Endothelial cell (in vitro differentiated cells): ENCODE data around the gene MAP7D1. TPM values are rescaled to one million over a fixed set of nuclear protein-coding genes. Genes with fewer than 3 reads are reported as not detected.

ENCODE experiments used
- DNase-seq: peaks from one replicate; pipeline ENCODE4 v3.0.0; 2021; ENCODE audit warnings: low spot score
- H3K27ac Mint-ChIP-seq: one replicate; pipeline ENCODE4 v1.8.0; 2021; ENCODE audit warnings: mixed read lengths, inconsistent platforms; ENCODE audit not compliant: unreplicated experiment
- H3K27me3 Mint-ChIP-seq: one replicate; pipeline ENCODE4 v1.8.0; 2021; ENCODE audit warnings: mild to moderate bottlenecking, moderate library complexity, mixed read lengths, inconsistent platforms; ENCODE audit not compliant: unreplicated experiment
- H3K36me3 Mint-ChIP-seq: one replicate; pipeline ENCODE4 v1.8.0; 2021; ENCODE audit warnings: mild to moderate bottlenecking, low read depth, mixed read lengths, inconsistent platforms; ENCODE audit not compliant: unreplicated experiment
- H3K4me1 Mint-ChIP-seq: one replicate; pipeline ENCODE4 v1.8.0; 2021; ENCODE audit warnings: mild to moderate bottlenecking, mixed read lengths, inconsistent platforms; ENCODE audit not compliant: unreplicated experiment
- H3K4me3 Mint-ChIP-seq: one replicate; pipeline ENCODE4 v1.8.0; 2021; ENCODE audit warnings: mild to moderate bottlenecking, mixed read lengths, inconsistent platforms; ENCODE audit not compliant: unreplicated experiment
- H3K9me3 Mint-ChIP-seq: one replicate; pipeline ENCODE4 v1.8.0; 2021; ENCODE audit warnings: mixed read lengths, inconsistent platforms; ENCODE audit not compliant: unreplicated experiment
- total RNA-seq: library from RNA; stranded (reverse); fragmentation: NEBNext Ultra II Directional; extraction: Animal tissue kit (Norgen Biotek cat#: 25700); gene quantifications from one replicate; pipeline ENCODE4 v1.2.1, GENCODE V29; 2021; ENCODE audit not compliant: unreplicated experiment
- TF ChIP-seq, protein P1 (sequence below): fragments of 200-600 bp; sonication (generic); IDR thresholded peaks from one replicate; pipeline ENCODE4 v1.5.0; 2021; ENCODE audit warnings: antibody characterized with exemption; ENCODE audit not compliant: unreplicated experiment

The MAP7D1 gene
- total RNA-seq, 1 donor from 2014 or later = 189 TPM

DNA sequence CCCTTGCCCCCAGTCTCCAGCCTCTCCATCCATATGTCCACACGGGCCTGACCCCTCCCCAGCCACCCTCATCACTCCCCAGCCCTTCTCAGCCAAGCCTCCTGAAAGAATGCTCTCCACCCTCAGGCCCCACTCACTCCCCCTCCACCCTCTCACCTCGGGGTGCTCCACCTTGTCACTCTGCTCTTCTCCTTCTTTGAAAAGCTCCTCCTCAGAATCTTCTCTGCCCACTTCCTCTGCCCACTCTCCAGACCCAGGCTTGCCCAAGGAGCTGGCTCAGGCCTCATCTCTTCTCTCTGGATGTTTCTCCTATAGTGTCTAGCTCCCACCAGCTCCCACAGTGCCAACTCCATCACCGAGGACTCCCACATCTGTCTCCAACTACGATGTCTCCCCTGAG, 44.8 kb upstream of the MAP7D1 start:
- TF ChIP-seq, protein P1, sequence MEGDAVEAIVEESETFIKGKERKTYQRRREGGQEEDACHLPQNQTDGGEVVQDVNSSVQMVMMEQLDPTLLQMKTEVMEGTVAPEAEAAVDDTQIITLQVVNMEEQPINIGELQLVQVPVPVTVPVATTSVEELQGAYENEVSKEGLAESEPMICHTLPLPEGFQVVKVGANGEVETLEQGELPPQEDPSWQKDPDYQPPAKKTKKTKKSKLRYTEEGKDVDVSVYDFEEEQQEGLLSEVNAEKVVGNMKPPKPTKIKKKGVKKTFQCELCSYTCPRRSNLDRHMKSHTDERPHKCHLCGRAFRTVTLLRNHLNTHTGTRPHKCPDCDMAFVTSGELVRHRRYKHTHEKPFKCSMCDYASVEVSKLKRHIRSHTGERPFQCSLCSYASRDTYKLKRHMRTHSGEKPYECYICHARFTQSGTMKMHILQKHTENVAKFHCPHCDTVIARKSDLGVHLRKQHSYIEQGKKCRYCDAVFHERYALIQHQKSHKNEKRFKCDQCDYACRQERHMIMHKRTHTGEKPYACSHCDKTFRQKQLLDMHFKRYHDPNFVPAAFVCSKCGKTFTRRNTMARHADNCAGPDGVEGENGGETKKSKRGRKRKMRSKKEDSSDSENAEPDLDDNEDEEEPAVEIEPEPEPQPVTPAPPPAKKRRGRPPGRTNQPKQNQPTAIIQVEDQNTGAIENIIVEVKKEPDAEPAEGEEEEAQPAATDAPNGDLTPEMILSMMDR = no peak
- Mint-ChIP-seq H3K27ac (no peak overlapping the region), H3K4me3 (no peak overlapping the region), H3K4me1 (no peaks in the 10 kb centered on the region), H3K36me3 (peaks cover 3% of the 10 kb centered on the region), H3K27me3 (peaks cover 12% of the 10 kb centered on the region), H3K9me3 (no peaks in the 10 kb centered on the region)
- no peak for DNase-seq

DNA sequence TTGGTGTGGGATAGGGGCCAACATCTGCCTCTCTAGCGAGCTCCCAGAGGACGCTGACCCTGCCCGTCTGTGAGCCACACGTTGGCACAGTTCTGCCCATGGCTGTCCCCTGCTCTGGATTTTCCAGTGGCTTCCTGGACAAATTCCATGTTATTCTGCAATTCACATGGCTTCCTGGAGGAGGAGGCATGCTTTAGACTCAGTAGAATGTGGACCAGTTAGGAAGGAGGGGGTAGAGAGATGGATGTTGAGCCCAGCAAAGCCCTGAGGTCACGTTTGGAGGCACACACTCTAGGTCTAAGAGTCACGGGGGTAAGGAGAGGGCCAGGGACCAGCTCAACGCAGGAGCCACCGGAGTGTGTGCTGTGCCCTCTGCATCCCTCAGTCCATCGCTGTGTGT, 43.1 kb upstream of the MAP7D1 start:
- no peak overlapping the region for H3K4me3 Mint-ChIP-seq
- no peaks in the 10 kb centered on the region for H3K4me1 Mint-ChIP-seq
- peaks cover 3% of the 10 kb centered on the region for H3K36me3 Mint-ChIP-seq
- DNase-seq = no peak
- H3K27me3 Mint-ChIP-seq = peaks cover 10% of the 10 kb centered on the region
- H3K27ac Mint-ChIP-seq = no peak overlapping the region
- TF ChIP-seq, protein P1 = no peak
- no peaks in the 10 kb centered on the region for H3K9me3 Mint-ChIP-seq

DNA sequence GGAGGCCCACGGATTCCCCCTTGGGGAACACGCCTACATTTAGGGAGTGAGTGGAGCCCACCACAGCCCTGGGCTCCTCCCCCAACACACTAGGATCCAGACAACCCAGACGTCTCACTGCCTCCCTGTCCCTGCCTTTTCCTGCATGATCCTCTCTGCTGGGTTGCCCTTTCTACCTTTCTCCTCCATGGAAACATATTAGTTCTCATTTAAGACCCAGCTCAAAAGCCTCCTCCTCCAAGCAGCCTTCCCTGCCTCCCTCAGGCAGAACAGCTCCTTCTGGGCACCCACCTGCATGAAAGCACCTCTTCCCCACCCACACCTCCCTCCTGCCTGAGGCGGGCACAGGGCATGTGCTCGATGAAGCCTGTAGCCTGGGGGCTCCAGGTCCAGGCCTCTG, 41.6 kb upstream of the MAP7D1 start:
- TF ChIP-seq, protein P1 = no peak
- Mint-ChIP-seq H3K9me3 (no peaks in the 10 kb centered on the region), H3K27ac (no peak overlapping the region), H3K27me3 (peaks cover 10% of the 10 kb centered on the region), H3K4me1 (no peaks in the 10 kb centered on the region), H3K36me3 (peaks cover 3% of the 10 kb centered on the region), H3K4me3 (no peak overlapping the region)
- no peak for DNase-seq

DNA sequence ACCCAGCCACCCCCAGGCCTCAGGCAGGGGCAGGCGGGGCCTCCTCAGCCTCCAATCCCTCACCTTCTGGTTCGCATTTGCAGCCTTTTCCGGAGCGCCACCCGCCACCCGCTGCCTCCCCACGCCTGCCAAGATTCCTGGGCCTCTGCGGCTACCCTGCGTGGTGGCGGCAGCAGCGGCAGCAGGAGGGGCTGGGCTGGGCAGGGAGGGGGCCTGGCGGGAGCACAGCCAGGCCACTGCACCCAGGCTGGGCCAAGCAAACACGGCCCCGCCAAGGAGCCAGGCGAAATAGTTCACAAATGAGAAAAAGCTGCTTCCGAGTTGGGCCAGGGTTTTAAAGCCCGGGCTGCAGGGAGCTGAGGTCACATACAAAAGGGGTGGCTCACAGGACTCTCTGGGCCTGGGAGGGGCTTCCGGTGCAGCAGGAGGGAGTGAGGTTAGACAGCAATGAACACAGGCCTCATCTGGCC, 40.7 kb upstream of the MAP7D1 start:
- H3K27me3 Mint-ChIP-seq = peaks cover 10% of the 10 kb centered on the region
- no peak overlapping the region for H3K27ac Mint-ChIP-seq
- H3K4me1 Mint-ChIP-seq = no peaks in the 10 kb centered on the region
- no peak for DNase-seq
- H3K9me3 Mint-ChIP-seq = no peaks in the 10 kb centered on the region
- TF ChIP-seq, protein P1 = no peak
- no peak overlapping the region for H3K4me3 Mint-ChIP-seq
- H3K36me3 Mint-ChIP-seq = peaks cover 3% of the 10 kb centered on the region

DNA sequence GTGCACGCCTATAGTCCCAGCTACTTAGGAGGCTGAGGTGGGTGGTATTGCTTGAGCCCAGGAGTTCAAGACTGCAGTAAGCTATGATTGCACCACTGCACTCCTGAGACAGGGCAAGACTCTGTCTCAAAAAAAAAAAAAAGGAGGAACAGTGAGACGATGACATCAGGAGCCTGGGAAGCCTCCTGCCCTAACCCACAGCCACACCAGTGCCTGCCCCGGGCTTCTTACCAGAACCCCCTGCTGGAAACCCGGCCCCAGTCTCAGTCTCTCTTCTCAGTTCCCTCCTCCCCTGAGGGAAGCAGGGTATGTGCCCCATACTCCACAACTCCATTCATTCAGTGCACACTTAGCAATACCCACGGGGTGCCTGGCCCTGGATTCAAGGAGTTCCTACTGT, 40.0 kb upstream of the MAP7D1 start:
- TF ChIP-seq, protein P1 = no peak
- Mint-ChIP-seq H3K27ac (no peak overlapping the region), H3K27me3 (peaks cover 10% of the 10 kb centered on the region), H3K36me3 (peaks cover 3% of the 10 kb centered on the region), H3K4me3 (no peak overlapping the region), H3K9me3 (no peaks in the 10 kb centered on the region), H3K4me1 (no peaks in the 10 kb centered on the region)
- no peak for DNase-seq
